GM21786 (cell line): ENCODE measurements around the gene RASAL2.

ENCODE experiments used
- ATAC-seq: cut with Tn5 transposase; IDR thresholded peaks from one replicate; pipeline ENCODE4 v1.9.1; 2021; ENCODE audit not compliant: unreplicated experiment

Gene RASAL2

DNA sequence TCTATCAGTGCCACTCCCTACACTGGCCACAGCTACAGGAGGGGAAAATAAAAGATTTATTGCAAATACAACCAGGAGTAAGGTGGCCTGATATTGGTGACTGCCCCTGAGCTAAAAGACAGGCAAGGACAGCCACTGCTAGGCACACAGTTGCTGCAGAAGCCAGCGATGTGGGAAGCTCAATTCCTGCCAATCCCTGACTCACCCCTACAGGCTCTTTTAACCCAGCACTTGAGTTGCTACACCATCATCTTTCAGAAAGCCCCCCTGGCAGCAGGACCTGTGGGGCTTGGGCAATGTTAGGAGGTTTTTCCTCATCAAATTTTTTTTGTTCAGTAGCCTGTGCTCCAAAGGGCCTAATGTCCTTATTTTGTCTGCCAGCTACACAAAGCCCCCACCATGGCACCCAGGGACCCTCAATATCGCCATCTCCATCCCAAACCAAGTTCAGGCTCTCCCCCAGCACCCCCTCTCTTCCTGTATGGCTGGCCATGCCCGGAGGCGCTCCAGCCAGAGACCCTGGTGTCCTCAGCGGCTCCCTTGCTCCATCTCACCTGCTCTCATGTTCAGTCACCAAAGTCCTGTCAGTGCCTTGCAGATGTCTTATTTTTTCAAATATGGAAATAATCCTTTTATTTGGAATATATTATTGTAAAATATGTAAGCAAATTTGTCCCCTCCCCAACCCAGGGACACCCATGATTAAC, 389.5 kb downstream of the RASAL2 start:
- no peak for ATAC-seq

DNA sequence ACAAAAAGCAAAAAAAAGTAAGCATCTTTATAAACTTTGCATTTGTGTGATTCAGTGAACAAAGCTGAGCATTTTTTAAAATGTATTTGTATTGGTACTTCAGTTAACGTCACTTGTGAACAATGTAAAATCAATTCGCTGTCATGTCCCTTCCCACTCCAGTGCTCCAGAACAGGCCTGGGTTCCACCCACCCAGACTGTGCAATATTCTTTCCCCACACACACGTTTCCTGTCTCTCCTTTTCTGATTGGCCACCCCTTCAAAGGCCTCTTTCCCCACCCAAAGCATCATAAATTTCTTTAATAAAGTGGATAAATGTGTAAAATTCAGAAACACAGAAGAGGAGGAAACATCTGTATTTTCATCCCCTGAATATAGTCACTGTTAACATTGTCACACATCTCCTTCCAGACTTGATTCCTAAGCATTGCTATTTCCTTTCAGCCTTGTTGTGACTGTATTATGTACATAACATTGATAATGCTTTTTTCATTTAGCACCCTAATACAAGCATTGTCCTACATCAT, 390.9 kb downstream of the RASAL2 start:
- no peak for ATAC-seq

DNA sequence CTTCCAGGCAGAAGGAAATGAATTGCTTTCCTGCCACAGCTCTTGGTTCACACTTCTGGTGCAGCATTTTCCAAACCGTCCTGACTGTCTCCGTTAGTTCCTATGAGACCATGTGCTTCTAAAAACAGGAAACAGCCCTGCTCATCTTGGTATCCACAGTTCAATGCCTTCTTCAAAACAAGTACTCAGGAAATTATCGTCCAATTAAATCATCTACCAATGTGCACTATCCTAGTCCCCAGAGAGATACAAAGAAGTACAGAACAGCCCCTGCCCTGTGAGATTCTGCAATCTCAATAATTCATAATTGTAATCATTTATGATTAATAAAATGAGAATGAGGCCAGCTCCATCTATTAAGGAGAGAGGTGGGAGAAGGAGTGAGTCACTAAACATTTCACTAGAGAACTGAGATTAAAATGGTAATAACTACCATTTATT, 391.7 kb downstream of the RASAL2 start:
- ATAC-seq = no peak

DNA sequence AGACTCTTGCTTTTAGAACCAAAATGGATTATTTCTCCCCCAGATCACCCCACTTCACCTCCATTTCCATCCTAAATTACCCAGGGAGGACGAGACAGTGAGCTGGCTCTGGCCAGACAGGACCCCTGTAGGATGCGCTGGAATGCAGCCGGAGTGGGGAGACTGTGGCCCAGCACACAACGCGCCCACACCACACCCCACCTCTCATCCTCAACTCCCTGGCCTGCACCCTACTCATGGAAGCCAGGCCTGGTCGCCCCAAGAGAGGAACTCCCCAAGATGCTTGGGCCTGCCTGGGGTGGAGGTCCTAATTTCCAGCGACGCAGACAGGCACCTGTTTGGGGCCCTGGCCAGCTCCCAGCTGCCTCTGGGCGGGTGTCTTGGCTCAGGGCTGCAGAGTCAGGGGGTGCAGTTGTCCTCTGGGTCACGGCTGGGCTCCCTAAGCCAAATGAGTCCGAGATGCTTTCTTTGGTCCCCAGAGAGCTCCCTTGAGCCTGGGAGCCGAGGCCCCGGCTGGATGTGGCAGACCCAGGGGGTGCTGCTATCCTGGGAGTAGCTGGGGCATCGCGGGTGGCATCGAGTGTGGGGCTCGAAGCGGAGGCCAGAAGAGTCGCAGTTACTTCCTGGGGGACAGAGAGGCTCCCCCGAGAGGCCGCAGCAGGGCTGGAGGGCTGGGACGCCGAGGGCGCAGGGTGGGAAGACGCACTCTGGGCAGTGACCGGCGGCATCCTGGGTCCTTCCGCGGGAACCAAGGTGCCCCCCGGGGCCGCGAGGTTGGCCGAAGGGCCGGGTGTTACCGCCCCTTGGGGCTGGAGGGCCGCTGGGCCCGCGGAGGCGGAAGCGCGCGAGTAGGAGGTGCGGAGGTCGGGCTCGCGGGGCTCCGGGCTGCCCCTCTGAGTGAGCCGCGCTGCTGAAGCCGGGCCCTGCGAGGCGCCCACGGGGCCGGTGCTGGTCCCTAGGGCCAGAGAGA, 392.5 kb downstream of the RASAL2 start:
- no peak for ATAC-seq

DNA sequence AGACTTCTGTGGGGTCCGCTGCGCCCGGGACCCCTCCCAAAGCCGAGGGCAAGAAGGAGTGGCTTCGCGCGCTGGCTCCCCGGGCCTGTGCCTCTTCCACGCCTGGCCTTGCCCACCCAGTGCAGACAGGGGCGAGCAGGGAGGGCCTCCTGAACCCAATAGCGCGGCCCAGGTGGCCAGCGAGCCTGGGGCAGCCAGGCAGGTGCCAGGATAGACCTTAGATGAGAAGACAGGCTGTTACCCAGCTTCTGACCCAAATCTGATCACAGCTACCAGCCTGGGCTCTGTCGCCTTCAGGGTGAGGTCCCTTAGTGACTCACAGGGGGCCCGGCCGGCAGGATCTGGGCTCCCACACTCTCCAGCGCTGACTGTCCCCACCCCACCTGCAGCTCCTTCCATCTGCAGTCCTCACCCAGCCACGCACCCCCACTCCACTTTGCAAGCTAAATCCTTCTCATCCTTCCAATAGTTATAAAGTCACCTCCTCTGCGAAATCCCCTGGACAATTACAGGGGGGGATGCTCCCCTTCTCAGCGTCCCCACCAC, 393.2 kb downstream of the RASAL2 start:
- no peak for ATAC-seq

DNA sequence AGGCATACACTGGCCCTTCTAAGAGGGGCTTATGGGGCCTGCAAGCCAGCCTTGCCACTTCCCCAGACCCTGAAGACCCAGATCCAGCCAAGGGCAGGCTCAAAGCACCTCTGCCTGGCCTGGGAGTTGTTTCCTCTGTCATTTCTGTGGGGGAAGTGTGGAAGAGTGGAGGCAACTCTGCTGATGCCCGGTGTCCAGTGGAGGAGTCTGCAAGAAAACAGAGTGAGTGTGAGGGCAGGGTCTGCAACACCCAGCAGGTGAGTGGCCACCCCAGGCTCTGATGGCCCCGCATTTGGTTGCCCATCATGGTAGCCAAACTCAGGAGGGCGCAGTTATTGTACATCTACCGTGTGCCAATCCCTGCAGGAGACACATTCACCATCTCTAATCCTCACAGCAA, 394.5 kb downstream of the RASAL2 start:
- no peak for ATAC-seq

DNA sequence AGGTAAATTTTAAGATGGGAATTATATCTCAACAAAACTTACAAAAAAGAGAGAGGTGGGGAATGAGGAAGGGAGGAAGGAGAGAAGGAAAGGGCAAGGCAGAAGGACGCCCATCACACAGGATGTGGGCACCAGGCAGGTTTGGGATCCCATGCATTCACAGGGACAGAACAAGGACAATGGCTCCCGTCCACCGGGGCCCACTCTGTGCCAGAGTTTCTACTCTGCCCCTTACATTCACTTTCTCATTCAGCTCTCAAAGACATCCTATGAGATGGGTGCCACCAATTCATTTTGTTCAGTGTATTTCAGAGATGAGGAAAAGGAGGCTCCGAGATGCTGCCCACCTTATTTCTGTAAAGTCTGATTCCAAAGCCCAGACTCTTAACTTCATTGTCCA, 395.5 kb downstream of the RASAL2 start:
- no peak for ATAC-seq

DNA sequence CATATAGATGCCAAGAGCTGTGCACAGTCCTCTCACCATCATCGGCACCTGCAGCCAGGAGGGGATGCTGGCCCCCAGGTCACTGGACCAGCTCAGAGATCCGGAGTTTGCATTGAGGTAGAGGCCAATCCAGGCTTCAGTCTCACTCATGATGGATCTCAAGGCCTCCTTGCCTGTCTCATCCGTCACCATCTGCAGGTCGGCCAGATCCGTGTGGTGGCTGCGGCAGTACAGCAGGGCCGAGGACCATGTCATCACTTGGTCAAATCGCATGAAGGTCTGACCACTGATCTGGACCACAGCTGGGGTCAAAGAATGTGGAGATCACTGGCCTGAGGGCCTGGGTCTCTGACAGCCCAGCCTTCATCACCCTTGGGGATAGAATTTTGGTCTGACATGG, 396.2 kb downstream of the RASAL2 start:
- no peak for ATAC-seq

DNA sequence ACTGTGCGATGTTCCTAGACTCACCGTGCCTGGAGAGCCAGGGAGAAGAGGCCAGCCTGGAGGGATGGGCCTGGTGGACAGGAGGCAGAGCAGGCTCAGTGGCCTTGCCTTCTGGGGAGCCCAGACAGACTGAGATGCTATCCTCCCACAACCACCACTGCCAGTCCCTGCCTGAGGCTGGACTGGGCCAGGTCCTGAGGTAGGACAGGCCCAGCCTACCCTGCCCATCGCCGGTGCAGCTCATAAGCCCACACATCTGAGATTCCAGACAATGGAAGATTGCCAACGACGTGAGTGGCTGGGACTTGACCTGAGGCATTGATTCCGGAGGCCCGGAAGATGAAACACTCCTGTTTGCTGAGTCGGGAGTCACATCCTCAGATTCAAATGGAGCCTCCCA, 397.1 kb downstream of the RASAL2 start:
- ATAC-seq = no peak

DNA sequence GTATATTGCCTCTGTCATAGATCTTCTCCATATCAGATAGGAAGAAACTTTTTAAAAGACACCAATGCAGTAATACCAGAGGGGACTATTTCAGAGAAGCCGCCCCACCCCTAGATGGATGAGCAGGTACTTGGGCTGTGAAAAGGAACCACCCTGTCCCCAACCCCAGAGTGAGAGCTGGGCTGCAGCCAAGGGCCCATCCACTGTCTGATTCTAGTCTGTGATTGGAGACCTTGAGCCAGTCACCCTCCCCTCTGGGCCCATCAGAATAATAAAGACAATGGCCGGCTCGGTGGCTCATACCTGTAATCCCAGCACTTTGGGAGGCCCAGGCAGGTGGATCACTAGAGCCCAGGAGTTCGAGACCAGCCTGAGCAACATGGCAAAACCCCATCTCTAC, 397.8 kb downstream of the RASAL2 start:
- ATAC-seq = no peak

DNA sequence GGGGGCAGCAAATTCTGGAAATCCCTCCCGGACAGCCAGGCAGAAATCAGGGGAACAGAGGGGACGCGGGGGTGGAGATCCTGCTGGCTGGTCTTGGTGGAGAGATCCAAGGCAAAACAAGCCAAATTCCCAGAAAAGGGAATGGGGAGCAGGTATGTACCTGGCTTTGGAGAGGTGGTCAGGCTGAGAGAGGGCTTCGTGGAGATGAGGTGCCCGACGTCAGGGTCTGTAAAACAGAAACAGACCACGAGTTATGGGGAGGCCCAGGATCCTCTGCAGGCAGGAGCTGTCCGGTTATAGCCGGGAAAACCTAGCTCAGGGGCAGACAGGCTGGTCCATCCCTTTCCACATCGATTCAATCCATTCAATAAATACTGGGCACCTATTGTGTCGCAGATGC, 398.4 kb downstream of the RASAL2 start:
- no peak for ATAC-seq

DNA sequence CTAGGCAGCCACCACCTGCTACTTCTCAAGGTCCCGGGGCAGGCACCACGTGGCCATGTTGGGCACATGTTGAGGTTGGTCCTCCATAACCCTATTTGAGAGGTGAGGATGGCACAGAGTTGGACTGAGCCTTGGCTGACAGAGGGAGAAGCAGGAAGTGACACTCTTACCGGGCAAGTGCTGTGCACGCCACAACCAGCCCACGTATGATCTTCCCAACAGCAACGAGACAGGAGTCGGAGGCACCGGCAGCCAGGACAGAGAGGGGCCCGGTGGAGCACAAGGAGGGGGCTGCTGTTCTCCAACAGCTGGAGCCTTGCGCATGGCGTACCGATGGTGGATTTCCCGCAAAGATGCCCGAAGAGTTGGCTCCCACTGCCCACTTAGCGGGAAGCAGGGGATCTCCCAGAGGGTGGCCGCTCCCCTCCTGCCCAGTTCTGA, 399.4 kb downstream of the RASAL2 start:
- ATAC-seq = no peak

DNA sequence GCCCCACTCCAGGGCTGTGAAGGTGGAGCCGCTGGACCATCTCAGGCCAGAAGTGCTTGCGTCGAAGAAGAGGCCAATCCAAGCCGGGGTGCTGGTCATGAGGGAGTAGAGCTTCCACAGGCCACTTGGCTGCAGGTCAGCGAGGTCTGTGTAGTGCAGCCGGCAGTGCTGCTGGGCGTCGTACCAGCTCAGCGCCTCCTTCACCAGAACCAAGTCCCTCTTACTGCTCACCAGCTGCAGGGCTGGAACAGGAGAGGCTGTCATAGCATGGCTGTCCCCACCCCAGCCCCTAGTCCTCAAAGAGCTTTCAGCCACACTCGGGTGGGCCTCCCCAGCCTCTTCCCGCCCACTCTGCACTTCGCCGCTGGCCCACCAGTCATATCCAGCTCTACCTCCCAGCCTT, 400.7 kb downstream of the RASAL2 start:
- no peak for ATAC-seq

DNA sequence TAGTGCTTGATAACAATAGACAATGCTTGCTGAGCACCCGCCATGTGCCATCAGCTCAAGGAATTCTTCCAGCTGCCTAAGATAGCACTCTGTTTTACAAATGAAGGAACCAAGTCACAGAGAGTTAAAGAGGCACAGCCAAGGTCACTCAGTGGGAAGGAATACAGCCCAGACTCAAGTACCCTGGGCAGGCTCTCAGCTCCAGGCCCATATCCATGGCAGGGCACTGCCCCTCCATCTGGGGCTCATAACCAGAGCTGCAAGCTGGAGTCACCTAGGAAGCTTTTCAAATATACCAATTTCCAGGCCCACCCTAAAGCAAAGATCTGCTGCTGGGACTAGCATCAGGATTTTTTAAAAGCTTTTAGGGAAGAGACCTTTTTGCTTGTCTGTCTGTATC, 401.3 kb downstream of the RASAL2 start:
- no peak for ATAC-seq

DNA sequence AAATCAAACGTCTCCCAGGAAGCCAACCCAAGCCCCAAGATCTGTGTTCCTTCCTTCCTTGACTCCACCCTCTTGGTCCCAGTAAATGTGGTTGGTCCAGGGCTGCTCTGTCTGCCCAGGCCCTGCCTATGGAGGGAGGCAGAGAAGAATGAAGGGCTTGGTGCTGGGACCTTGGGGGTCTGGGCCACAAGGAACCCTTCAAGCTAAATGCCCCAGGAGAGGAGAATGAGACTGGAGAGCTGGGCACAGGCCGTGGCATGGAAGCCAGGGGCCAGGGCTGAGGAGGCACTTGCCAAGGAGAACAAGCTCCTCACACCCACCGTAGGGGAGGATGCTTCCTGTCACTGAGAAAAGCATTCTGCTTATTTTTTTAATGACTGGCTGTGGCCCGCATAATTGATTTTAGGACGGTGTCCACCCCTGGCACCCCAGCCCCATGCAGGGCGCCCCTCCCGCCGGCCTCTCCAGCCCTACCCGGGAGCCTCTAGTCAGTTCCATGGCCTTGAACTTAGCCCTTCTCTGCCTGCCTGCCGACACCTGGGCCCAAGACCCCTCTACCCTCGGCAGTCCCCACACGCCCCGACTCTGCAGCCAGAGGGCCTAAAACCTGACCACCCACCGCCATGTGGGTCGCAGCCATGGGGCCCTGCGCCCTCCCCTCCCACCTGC, 402.0 kb downstream of the RASAL2 start:
- ATAC-seq = no peak

DNA sequence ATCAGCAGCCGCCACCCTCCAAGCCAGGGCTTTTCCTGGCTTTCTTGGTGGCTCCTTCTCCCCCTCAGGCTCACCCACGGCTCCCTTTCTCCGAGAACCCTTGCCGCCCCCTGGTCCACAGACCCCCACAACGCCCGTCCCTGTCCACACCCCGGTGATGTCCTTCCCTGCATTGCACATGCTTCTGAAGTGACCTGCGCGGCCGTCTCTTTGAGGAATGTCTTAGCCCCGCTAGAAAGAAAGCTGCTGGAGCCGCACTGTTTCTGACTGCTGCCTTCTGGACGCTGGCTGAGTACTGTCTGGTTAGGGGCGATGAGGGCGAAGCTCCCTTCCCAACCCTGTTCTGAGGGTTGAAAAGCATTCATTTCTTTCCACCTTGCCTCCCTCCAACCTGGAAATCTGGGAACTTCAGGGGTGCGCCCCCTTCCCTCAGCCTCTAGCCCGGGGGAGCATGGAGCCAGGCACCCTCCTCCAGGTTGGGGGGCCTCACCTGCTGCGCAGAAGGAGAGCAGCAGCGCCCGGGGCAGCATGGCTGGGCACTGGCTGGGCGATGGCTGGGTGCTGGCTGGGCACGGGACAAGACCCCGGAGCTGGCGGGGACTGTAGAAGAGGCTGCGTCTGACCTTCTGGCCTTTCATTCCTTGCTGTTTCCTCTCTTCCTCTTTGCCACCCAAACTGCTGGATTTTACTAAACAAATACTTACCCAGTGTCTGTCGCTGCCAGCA, 402.7 kb downstream of the RASAL2 start, which contains the start of gene CLEC20A:
TSS of gene CLEC20A (minus strand) at position 555 of the 726 bp plus-strand sequence. CDS start at position 530, 25 bp downstream.
- no peak for ATAC-seq

DNA sequence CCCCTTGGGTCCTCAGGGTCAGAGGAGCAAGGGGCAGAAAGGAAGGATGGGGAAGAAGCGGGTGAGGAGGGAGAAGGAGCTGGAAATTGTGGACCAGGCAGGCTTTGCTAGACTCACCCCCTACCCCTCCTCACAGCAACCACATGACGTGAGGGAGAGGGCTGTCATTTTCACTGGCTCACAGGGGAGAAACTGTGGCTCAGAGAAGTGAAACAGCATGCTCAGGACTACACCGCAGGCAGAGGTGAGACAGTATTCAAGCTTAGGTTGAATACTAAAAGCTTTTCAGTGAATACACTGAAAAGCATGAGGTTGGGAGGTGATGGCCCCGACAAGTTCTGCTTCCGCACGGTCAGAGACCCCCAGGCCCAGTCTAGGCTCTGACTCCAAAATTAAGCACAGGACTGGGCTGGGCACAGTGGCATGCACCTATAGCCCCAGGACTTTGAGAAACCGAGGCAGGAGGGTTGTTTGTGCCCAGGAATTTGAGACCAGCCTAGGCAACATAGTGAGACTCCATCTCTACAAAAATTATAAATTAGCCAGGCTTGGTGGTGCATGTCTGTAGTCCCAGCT, 404.1 kb downstream of the RASAL2 start:
- ATAC-seq = no peak

DNA sequence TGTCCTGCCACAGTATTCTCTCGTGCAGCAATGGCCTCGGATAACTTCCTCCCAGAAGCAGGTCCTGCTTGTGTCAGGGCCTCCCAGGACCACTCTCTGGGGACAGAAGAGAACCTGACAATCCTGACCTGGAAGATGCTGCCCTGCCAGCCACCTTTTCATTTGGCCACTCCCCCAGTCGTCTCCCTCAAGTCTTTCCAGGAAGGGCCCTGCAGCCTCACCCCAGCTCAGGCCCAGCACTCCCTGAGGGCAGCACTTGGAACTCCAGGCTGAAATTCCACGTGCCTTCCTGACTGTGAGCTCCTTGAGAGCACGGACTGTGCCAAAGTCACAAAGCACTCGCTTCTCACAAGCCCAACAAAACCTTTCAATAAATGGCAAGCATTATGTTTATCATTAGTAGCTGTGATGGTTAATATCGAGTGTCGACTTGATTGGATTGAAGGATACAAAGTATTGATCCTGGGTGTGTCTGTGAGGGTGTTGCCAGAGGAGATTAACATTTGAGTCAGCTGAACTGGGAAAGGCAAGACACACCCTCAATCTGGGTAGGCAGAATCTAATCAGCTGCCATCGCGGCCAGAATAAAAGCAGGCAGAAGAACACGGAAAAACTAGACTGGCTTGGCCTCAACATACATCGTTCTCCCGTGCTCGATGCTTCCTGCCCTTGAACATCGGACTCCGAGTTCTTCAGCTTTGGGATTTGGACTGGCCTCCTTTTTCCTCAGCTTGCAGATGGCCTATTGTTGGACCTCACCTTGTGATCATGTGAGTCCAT, 405.2 kb downstream of the RASAL2 start:
- no peak for ATAC-seq
